Peyer's patch (tissue), 4 donors: ENCODE results near the gene NSUN7. TPM values are rescaled to one million over a fixed set of nuclear protein-coding genes. Genes with fewer than 3 reads are reported as not detected.

Experiments
- DNase-seq, 3 donors: peaks; one replicate each; pipeline ENCODE4 v3.0.0-alpha.2; 2017 to 2019
- H3K27ac ChIP-seq, 4 donors: fragments of 200-600 bp; sonication (generic); one replicate each; pipeline ENCODE4 v1.5.1; 2016 to 2019
- H3K27me3 ChIP-seq, 2 donors: fragments of 200-600 bp; sonication (generic); one replicate each; pipeline ENCODE4 v1.5.1; 2019
- H3K36me3 ChIP-seq, 3 donors: fragments of 200-600 bp; sonication (generic); one replicate each; pipeline ENCODE4 v1.5.1; 2016 to 2019
- H3K4me1 ChIP-seq, 4 donors: fragments of 200-600 bp; sonication (generic); one replicate each; pipeline ENCODE4 v1.5.1; 2016 to 2019
- H3K4me3 ChIP-seq, 4 donors: fragments of 200-600 bp; sonication (generic); 1 replicate in 3 of 4; 2 replicates in 1 of 4; pipeline ENCODE4 v1.5.1; 2016 to 2019; ENCODE audit warnings: mild to moderate bottlenecking in 1 of 4
- H3K9me3 ChIP-seq, 4 donors: fragments of 200-600 bp; sonication (generic); one replicate each; pipeline ENCODE4 v1.5.1; 2016 to 2019; ENCODE audit warnings: mild to moderate bottlenecking in 1 of 4
- CTCF ChIP-seq, 6 experiments: fragments of 450-650 bp in 4 of 6; fragments of 200-600 bp in 2 of 6; sonication (generic) in 1 of 6; IDR thresholded peaks; one replicate each; pipeline ENCODE4 v1.5.1; 2017 to 2019; ENCODE audit warnings: antibody characterized with exemption in 6 of 6, mild to moderate bottlenecking in 3 of 6, moderate library complexity in 1 of 6
- POLR2A ChIP-seq, 2 donors: fragments of 450-650 bp; IDR thresholded peaks; one replicate each; pipeline ENCODE4 v1.5.1; 2017; ENCODE audit warnings: antibody characterized with exemption in 2 of 2, mild to moderate bottlenecking in 2 of 2, moderate library complexity in 2 of 2
- total RNA-seq, 4 donors: library from RNA; depleted of rRNA; stranded (reverse); fragments of >200 nt; gene quantifications; one replicate each; pipeline ENCODE4 v1.1.0, GENCODE V29; 2016

Gene NSUN7
- total RNA-seq, 4 donors from 2014 or later, result 4.9 to 10.7 (median 9.7) TPM

GRCh38 chr4:40729555-40729954 lies 20.2 kb upstream of the NSUN7 start:
- TF ChIP-seq POLR2A (IDR thresholded peaks at IDR 0.05) (no peak), CTCF (IDR thresholded peaks at IDR 0.05) (no peak)
- no peaks in the 10 kb centered on the region for H3K36me3 ChIP-seq
- no peak overlapping the region for H3K4me3 ChIP-seq
- no peaks in the 10 kb centered on the region for H3K27me3 ChIP-seq
- H3K27ac ChIP-seq, result no peak overlapping the region
- no peak for DNase-seq
- peaks cover 0 to 4% (median 0%) of the 10 kb centered on the region in 4 donors for H3K4me1 ChIP-seq
- no peaks in the 10 kb centered on the region for H3K9me3 ChIP-seq

GRCh38 chr4:40730091-40730679 lies 19.6 kb upstream of the NSUN7 start:
- Histone ChIP-seq H3K36me3 (no peaks in the 10 kb centered on the region), H3K27ac (no peak overlapping the region), H3K4me1 (peaks cover 0 to 4% (median 0%) of the 10 kb centered on the region in 4 donors), H3K4me3 (no peak overlapping the region), H3K27me3 (no peaks in the 10 kb centered on the region), H3K9me3 (no peaks in the 10 kb centered on the region)
- no peak for DNase-seq
- TF ChIP-seq POLR2A (IDR thresholded peaks at IDR 0.05) (no peak), CTCF (IDR thresholded peaks at IDR 0.05) (peak in 1 of 6 experiments; percentile 3)

- DNase-seq, result no peak
- TF ChIP-seq CTCF (IDR thresholded peaks at IDR 0.05) (no peak), POLR2A (IDR thresholded peaks at IDR 0.05) (no peak)
- Histone ChIP-seq H3K9me3 (no peaks in the 10 kb centered on the region), H3K36me3 (no peaks in the 10 kb centered on the region), H3K27ac (peak overlapping the region in 2 of 4 donors; percentile 35 to 44), H3K4me1 (peaks cover 0 to 4% (median 0%) of the 10 kb centered on the region in 4 donors), H3K27me3 (no peaks in the 10 kb centered on the region), H3K4me3 (no peak overlapping the region)
Measured at GRCh38 chr4:40731361-40731760, 18.4 kb upstream of the NSUN7 start.

- H3K27me3 ChIP-seq, result no peaks in the 10 kb centered on the region
- no peaks in the 10 kb centered on the region for H3K9me3 ChIP-seq
- H3K27ac ChIP-seq, result peak overlapping the region in 2 of 4 donors; percentile 35 to 44
- peaks cover 0 to 4% (median 0%) of the 10 kb centered on the region in 4 donors for H3K4me1 ChIP-seq
- peak in 2 of 3 donors; percentile 55 to 75 for DNase-seq
- TF ChIP-seq CTCF (IDR thresholded peaks at IDR 0.05), result no peak
- no peak for TF ChIP-seq POLR2A (IDR thresholded peaks at IDR 0.05)
- no peaks in the 10 kb centered on the region for H3K36me3 ChIP-seq
- H3K4me3 ChIP-seq, result no peak overlapping the region
Measured at GRCh38 chr4:40731792-40732245, 17.9 kb upstream of the NSUN7 start.

- H3K27me3 ChIP-seq, result no peaks in the 10 kb centered on the region
- H3K9me3 ChIP-seq, result no peaks in the 10 kb centered on the region
- no peak overlapping the region for H3K4me3 ChIP-seq
- DNase-seq, result no peak
- no peak for TF ChIP-seq POLR2A (IDR thresholded peaks at IDR 0.05)
- TF ChIP-seq CTCF (IDR thresholded peaks at IDR 0.05), result no peak
- no peaks in the 10 kb centered on the region for H3K36me3 ChIP-seq
- H3K27ac ChIP-seq, result no peak overlapping the region
- peaks cover 0 to 4% (median 0%) of the 10 kb centered on the region in 4 donors for H3K4me1 ChIP-seq
Measured at GRCh38 chr4:40733752-40734151, 16.0 kb upstream of the NSUN7 start.
